ENCODE measurements around the gene DMPK.

Gene DMPK

GRCh38 chr19:45786533-45786894 lies 4.2 kb upstream of the DMPK start:
- DNase-seq (ENCODE audit: low read depth in 4 of 4, low spot score in 1 of 4) = no peak

DNA sequence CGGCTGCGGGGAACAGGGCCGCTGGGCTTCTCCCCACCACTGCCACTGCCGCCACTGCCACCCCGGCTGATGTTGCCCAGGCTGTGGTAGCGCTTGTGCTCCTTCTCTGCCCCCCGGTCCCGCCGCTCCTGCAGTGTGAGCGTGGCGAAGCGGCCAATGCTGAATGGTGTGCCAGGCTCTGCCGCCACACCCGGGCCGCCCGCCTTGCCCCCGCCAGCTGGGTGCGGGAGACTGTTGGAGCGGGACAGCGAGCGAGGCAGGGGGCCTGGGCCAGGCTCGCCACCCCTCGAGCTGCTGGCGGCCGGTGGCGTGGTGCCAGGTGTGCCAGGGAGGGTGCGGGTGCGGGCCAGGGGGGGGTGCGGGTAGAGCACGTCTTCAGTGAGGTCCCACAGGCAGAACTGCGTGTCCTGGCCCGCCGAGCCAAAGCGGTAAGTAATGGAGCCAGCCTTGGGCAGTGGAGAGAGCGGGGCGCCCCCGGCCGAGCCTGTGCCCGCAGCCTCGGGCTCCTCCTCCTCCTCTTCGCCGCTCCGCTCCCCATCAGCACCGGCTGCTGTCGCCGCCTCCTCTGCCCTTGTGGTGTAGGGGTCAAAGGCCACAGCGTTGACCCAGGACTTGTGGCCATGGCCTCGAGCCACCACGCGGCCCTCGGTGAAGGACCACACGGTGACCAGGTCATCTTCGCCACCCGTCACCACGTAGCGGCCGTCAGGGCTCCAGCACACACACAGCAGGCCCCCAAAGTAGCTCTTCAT lies 3.7 kb upstream of the DMPK start:
- DNase-seq (ENCODE audit: low read depth in 4 of 4, low spot score in 1 of 4) = no peak

GRCh38 chr19:45785097-45785496 lies 2.8 kb upstream of the DMPK start:
- DNase-seq (ENCODE audit: low read depth in 4 of 4, low spot score in 1 of 4) = no peak

GRCh38 chr19:45784096-45784495 lies 1.8 kb upstream of the DMPK start:
- DNase-seq (ENCODE audit: low read depth in 4 of 4, low spot score in 1 of 4) = no peak

- no peak for DNase-seq (ENCODE audit: low read depth in 4 of 4, low spot score in 1 of 4)
Measured at GRCh38 chr19:45782820-45783785, 813 bp upstream of the DMPK start.

DNA sequence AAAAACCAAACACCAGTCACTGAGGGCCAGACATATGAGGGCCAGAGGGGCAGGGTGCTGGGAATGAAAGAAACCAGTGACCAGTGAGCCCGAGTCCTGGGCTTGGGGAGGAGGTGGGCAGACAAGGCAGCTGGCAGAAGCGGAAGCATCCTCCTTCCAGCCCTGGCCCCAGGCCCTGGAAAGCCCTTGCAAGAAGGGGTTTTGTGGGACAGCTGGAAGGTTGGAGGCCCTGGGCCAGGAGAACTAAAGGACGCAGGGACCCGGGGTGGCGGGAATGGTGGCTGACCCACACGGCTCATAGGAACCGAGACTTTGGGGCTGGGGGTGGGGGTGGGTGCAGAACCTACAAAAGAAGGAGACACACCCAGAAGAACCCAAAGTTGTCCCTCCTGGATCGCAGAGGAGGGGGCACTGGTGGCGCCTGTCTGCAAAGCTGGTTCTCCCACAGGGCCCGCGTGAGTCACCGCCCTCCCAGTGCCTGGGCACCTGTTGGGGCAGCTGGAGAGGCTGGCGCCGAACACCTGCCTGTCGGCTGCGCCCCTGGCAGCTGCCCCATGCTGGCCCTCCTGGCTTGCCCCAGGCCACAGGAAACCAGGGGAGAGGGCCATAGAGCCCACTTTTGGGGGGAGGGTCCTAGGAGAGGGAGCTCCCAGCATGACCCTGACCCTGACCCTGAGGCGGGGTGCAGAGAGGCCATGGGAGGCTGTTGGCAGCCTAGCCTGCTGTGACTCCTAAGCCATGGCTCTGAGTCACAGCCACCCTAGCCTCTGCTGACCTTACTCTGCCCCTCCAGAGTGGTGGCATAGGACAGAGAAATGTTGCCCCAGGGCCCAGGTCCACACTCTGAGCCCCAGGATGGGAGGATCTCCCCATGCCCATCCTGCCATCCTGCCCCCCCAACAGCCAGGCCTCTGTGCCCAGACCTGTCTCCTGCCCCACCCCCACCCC lies 802 bp downstream of the DMPK start:
- DNase-seq (ENCODE audit: low read depth in 4 of 4, low spot score in 1 of 4) = no peak

- DNase-seq (ENCODE audit: low read depth in 4 of 4, low spot score in 1 of 4) = no peak
Measured at GRCh38 chr19:45780448-45781213, 1.7 kb downstream of the DMPK start.

DNA sequence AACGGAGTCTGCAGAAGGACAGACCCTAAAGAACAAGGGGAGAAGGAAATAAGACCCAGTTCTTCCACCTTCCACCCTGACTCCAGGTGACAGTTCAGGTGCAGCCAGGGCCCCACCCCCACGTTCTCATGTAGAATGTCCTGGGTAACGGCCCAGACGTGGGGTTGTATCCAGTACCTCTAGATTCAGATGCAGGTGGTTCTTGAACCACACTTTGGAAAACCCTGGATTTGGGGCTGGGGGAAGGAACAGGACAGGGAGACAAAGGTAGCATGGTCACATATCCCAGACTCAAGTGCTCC lies 2.2 kb downstream of the DMPK start:
- DNase-seq (ENCODE audit: low read depth in 4 of 4, low spot score in 1 of 4) = no peak

- peak; percentile 81 to 94 (median 85) for DNase-seq (ENCODE audit: low read depth in 4 of 4, low spot score in 1 of 4)
Measured at GRCh38 chr19:45779231-45780145, 2.8 kb downstream of the DMPK start.

DNA sequence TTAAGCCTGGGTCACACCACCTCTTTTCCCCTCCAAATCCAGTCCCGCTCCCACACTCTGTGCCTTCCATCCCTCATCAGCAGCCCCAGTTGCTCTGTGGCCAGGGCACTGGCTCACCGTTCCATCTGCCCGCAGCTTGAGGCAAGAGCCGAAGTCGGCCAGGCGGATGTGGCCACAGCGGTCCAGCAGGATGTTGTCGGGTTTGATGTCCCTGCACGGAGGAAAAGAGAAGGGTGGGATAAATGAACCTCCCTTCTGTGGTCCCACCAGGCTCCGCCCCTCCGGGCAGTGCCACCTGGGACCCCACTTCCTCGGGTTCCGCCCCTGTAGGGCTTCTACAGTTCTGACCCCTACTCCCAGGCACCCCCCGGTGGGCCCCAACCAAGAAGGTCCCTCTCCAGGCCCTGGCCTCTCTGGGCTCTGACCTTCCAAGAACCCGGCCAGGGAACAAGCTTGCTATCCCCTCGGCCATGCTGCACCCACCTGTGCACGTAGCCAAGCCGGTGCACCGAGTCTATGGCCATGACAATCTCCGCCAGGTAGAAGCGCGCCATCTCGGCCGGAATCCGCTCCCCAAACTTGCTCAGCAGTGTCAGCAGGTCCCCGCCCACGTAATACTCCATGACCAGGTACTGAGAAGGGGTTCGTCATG lies 4.2 kb downstream of the DMPK start:
- DNase-seq (ENCODE audit: low read depth in 4 of 4, low spot score in 1 of 4) = no peak

DNA sequence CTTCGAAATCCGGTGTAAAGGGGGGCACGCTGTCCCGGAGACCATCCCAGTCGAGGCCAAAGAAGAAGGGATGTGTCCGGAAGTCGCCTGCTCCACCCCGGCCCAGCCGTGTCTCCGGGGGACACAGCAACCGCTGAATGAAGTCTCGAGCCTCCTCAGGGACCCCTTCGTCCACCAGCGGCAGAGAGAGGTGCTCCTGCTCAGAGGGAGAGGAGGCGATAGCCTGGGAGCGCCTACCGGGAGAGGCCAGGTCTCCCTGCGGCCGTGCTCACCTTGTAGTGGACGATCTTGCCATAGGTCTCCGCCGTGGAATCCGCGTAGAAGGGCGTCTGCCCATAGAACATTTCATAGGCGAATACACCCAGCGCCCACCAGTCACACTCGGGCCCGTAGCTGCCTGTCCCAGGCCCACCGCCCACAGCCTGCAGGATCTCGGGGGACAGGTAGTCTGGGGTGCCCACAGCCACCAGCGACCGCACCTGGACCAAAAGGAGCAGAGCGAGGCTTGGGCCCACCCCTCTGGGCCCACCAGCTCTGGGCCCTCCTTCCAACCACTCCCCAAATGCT lies 4.8 kb downstream of the DMPK start:
- DNase-seq (ENCODE audit: low read depth in 4 of 4, low spot score in 1 of 4) = no peak

DNA sequence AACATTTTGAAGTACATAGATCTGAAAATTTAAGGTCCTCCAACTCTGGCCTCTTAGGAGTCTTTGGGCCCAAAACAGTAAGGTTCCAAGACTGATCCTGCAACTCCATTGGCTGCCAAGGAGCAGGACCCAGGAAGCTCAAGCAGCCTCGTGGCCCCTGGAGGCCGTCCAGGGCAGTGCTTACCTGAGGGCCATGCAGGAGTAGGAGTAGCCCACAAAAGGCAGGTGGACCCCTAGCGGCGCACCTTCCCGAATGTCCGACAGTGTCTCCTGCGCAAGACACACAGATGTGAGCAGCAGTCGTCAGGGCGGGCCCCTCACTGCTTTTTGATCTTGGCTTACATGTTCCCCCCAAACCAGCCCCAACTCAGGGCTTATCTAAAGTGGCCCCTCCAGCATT lies 7.5 kb downstream of the DMPK start:
- DNase-seq (ENCODE audit: low read depth in 4 of 4, low spot score in 1 of 4) = no peak

DNA sequence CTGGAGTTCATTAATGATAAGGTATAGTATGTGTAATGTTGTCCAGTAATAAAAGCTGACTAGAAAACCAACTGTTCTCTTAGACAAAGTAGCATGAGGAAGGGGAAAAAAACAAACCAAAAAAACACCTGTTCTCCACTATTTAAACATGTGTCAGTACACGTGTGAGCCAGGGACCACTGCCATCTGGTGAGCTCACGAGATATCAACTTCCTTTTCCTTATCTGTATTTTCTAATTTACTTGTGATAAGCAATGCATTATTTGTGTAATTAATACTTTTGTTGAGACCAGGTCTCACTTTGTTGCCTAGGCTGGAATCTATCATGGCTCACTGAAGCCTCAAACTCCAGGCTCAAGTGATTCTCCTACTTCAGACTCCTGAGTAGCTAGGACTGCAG lies 8.9 kb downstream of the DMPK start:
- DNase-seq (ENCODE audit: low read depth in 4 of 4, low spot score in 1 of 4) = no peak

DNA sequence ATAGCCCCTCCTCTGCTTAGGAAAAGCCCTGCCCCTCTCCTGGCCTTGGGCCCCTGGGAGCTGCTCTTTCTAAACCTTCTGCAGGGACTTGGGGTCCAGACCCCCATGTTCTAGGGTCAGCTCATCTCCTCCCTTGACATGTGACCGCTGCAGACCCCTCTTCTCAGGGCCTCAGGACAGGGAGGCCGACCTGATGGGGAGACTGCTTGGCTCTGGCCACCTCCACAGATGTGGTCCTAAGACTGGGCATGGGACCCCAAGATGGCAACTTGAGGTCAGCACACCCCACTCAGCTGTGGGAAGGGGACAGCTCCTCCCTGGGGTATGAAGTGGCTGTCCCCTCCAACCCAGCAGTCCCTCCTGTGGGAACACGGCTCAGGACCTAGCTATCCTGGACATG lies 9.4 kb downstream of the DMPK start:
- DNase-seq (ENCODE audit: low read depth in 4 of 4, low spot score in 1 of 4) = no peak

DNA sequence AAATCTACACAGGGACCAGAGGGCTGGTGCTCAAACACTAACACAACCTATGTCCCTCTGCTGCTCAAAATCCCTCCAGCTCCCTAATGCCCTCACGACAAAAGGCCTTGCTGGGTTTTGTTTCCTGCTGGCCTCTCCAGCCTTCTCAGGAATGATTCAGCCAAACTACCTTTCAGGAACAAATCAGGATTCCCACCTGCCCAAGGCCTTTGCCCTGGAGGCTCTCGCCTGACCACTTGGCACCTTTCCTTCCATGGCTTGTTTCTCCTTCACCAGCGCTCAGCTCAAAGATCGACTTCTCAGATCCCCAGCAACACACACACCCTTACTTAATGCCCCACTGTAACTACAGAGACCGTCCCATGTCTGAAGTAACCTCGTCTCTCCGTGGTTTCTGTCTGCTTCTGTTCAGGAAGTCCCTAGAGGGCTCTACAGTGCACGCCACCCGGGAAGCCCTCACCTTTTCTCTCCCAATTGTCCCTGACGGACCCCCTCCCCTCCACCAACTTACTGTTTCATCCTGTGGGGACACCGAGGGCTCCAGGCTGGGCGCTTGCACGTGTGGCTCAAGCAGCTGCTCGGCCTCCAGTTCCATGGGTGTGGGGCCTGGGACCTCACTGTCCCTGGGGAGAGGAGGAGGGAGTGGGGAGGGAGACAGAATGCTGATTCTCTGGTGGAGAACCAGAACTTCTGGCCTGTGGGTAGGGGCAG lies 10.0 kb downstream of the DMPK start:
- no peak for DNase-seq (ENCODE audit: low read depth in 4 of 4, low spot score in 1 of 4)

DNA sequence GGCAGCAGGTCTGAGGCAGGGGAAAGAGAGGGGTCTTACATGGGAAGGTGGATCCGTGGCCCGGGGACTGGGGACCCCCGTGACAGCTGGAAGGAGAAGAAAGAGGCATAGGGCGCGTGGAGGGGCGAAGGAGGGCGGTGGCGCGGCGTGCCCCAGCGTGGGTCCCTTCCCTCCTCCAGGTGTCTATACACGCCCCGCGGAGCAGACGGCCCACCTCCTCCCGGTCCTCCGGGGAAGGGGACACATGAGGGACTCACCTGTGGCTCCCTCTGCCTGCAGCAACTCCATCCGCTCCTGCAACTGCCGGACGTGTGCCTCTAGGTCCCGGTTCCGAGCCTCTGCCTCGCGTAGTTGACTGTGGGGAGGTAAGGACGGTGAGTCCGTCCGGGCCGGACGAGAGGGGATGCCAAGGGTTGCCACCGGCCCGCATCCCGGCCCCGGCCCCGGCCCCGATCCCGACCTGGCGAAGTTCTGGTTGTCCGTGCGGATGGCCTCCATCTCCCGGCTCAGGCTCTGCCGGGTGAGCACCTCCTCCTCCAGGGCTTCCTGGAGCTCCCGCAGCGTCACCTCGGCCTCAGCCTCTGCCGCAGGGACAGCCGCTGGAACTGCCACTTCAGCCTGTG lies 10.9 kb downstream of the DMPK start:
- DNase-seq (ENCODE audit: low read depth in 4 of 4, low spot score in 1 of 4) = no peak

- peak; percentile 79 to 86 (median 81) for DNase-seq (ENCODE audit: low read depth in 4 of 4, low spot score in 1 of 4)
Measured at GRCh38 chr19:45770192-45771101, 11.8 kb downstream of the DMPK start.
